GM12878 (cell line): ENCODE measurements around the gene APBA3. TPM values are rescaled to one million over a fixed set of nuclear protein-coding genes. Genes with fewer than 3 reads are reported as not detected.

Source experiments
- ASH2L ChIP-seq: fragments of 300-600, 200-600 bp; sonication (generic); IDR thresholded peaks from 2 replicates; pipeline ENCODE4 v1.6.1; 2017; ENCODE audit warnings: low read depth, mild to moderate bottlenecking, borderline replicate concordance
- EP300 ChIP-seq, 2 experiments: fragments of 150-350 bp in 1 of 2; IDR thresholded peaks; 2 replicates each; pipeline ENCODE4 v1.6.1; 2011 to 2012; ENCODE audit warnings: low read depth in 2 of 2, low read length in 2 of 2, borderline replicate concordance in 1 of 2, improper control_type of control experiment in 1 of 2, inconsistent platforms in 1 of 2; ENCODE audit not compliant: control insufficient read depth in 1 of 2
- IKZF2 ChIP-seq, 2 experiments: fragments of 450-650 bp; IDR thresholded peaks; 2 replicates each; pipeline ENCODE4 v1.6.1; 2017; ENCODE audit warnings: mild to moderate bottlenecking in 2 of 2, moderate library complexity in 2 of 2
- MTA2 ChIP-seq: fragments of 450-650 bp; IDR thresholded peaks from 2 replicates; pipeline ENCODE4 v1.6.1; 2016; ENCODE audit warnings: low read depth, mild to moderate bottlenecking, moderate library complexity
- PAX8 ChIP-seq: fragments of 450-650 bp; IDR thresholded peaks from 2 replicates; pipeline ENCODE4 v1.6.1; 2017; ENCODE audit warnings: mild to moderate bottlenecking, moderate library complexity
- RCOR1 ChIP-seq: conservative IDR thresholded peaks from 2 replicates; pipeline ENCODE4 v1.6.1; 2012; ENCODE audit warnings: low read depth, low read length, improper control_type of control experiment
- SIX5 ChIP-seq: IDR thresholded peaks from 2 replicates; pipeline ENCODE4 v1.6.1; 2011; ENCODE audit warnings: mild to moderate bottlenecking, low read depth, low read length, moderate library complexity; ENCODE audit not compliant: severe bottlenecking
- SMAD1 ChIP-seq: fragments of 450-650 bp; IDR thresholded peaks from 2 replicates; pipeline ENCODE4 v1.6.1; 2018; ENCODE audit warnings: mild to moderate bottlenecking, low read depth; ENCODE audit not compliant: partially characterized antibody
- SMC3 ChIP-seq: IDR thresholded peaks from 2 replicates; pipeline ENCODE4 v1.6.1; 2011; ENCODE audit warnings: low read length, improper control_type of control experiment, borderline replicate concordance
- ZNF622 ChIP-seq: fragments of 450-650 bp; IDR thresholded peaks from 2 replicates; pipeline ENCODE4 v1.6.1; 2017; ENCODE audit warnings: mild to moderate bottlenecking, inconsistent platforms
- ZSCAN29 ChIP-seq: fragments of 450-650 bp; IDR thresholded peaks from 2 replicates; pipeline ENCODE4 v1.6.1; 2017; ENCODE audit warnings: mild to moderate bottlenecking, moderate library complexity
- ZZZ3 ChIP-seq: IDR thresholded peaks from 2 replicates; pipeline ENCODE4 v1.6.1; 2011; ENCODE audit warnings: low read depth; ENCODE audit not compliant: control insufficient read depth, insufficient read length
- polyA plus RNA-seq, 11 experiments: library from polyadenylated mRNA; depleted of rRNA in 4 of 11; unstranded in 6 of 11; stranded (reverse) in 5 of 11; fragments of >200 nt; fragmentation: Nextera tagmentation in 4 of 11; fragmentation: Illumina TruSeq in 1 of 11; extraction: Ambion mirVana in 4 of 11; extraction: Trizol in 1 of 11; gene quantifications; 1 replicate in 1 of 11; 2 replicates in 10 of 11; pipeline versions ENCODE4 v1.2.1 to v1.2.3, GENCODE V29; 2011 to 2016; ENCODE audit warnings: inconsistent platforms in 2 of 11, missing spikeins in 2 of 11, low read depth in 1 of 11
- total RNA-seq, 4 experiments: library from RNA; depleted of rRNA in 3 of 4; stranded (reverse); fragments of >200 nt in 3 of 4; fragmentation: Illumina TruSeq in 1 of 4; extraction: Trizol in 1 of 4; gene quantifications; 2 replicates each; pipeline versions ENCODE4 v1.2.1 to v1.2.3, GENCODE V29; 2013 to 2021
- TF ChIP-seq, protein P1 (sequence below): fragments of 450-650 bp; formaldehyde crosslinking; IDR thresholded peaks from 2 replicates; pipeline ENCODE4 v1.4.0; 2020; ENCODE audit warnings: mild to moderate bottlenecking, moderate library complexity
- TF ChIP-seq, protein P2 (sequence below): IDR thresholded peaks from 2 replicates; pipeline ENCODE4 v1.6.1; 2011; ENCODE audit warnings: borderline replicate concordance, low read depth, mild to moderate bottlenecking, moderate library complexity, low read length; ENCODE audit not compliant: insufficient read depth, poor library complexity, severe bottlenecking
- TF ChIP-seq, protein P3 (sequence below): fragments of 450-650 bp; IDR thresholded peaks from 2 replicates; pipeline ENCODE4 v1.6.1; 2017; ENCODE audit warnings: mild to moderate bottlenecking, low read depth, inconsistent platforms; ENCODE audit not compliant: poor library complexity, severe bottlenecking
- TF ChIP-seq, protein P4 (sequence below): fragments of 450-650 bp; IDR thresholded peaks from 2 replicates; pipeline ENCODE4 v1.6.1; 2017; ENCODE audit warnings: antibody characterized with exemption, mild to moderate bottlenecking, moderate library complexity

APBA3 gene
- total and polyA plus RNA-seq, 10 of the 15 experiments (the other 5 are each of a cell fraction or from before 2014, with no cell fraction given) = 0.31 to 36.4 (median 18.3) TPM

DNA sequence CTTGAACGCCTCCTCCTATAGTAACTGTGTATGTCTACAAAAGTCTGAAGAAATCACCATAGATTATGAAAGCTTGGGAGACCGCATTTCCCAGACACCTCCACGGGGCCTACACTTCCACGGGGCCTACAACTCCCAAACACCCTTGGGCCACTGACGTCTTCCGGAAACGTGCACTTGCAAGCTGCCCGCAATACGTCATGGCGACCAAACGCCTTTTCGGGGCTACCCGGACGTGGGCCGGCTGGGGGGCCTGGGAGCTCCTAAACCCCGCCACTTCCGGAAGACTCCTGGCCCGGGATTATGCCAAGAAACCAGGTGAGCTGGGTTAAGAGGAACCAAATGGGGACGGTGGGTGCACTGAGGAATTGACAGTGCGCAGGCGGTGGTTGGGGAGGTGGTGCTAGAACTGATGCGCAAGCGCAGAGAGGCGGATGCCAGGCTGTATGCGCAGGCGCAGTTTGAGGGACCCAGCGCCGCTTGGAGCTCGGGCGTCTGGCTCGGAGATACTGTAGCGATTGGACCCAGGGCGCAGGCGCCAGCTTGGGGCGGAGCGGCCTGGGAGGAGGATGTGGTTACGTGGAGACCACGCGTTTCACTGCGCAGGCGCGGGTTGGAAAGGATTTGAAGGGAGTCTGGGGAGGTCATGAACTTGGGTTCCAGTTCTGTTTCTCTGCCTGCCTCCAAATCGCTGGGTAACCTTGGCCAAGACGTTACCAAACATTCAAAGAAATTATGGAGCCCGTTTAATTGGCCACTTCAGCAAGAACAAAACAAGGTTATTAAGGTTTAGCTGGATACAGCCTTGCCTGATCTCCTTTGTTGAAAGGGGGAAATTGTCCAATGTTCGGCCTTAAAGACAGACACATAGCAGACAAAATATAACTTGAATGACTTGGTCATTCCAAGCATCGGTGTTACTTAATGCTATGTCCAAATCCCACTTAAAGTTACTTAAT is 1.3 kb upstream of the APBA3 start, which contains the start of gene MRPL54 (continued):
- peak; percentile 83 for TF ChIP-seq SIX5
- TF ChIP-seq IKZF2 (IDR thresholded peaks at IDR 0.05) = 0 out of 4 replicates have a peak, but pooled peaks of 1 of the 2 experiments have one; percentile 21
- TF ChIP-seq EP300 (IDR thresholded peaks at IDR 0.05; ENCODE audit: borderline replicate concordance in 1 of 2, control insufficient read depth in 1 of 2, low read depth in 2 of 2, low read length in 2 of 2) = no peak
- no peak for TF ChIP-seq ASH2L
- TF ChIP-seq ZSCAN29 = no peak
- TF ChIP-seq, protein P1, sequence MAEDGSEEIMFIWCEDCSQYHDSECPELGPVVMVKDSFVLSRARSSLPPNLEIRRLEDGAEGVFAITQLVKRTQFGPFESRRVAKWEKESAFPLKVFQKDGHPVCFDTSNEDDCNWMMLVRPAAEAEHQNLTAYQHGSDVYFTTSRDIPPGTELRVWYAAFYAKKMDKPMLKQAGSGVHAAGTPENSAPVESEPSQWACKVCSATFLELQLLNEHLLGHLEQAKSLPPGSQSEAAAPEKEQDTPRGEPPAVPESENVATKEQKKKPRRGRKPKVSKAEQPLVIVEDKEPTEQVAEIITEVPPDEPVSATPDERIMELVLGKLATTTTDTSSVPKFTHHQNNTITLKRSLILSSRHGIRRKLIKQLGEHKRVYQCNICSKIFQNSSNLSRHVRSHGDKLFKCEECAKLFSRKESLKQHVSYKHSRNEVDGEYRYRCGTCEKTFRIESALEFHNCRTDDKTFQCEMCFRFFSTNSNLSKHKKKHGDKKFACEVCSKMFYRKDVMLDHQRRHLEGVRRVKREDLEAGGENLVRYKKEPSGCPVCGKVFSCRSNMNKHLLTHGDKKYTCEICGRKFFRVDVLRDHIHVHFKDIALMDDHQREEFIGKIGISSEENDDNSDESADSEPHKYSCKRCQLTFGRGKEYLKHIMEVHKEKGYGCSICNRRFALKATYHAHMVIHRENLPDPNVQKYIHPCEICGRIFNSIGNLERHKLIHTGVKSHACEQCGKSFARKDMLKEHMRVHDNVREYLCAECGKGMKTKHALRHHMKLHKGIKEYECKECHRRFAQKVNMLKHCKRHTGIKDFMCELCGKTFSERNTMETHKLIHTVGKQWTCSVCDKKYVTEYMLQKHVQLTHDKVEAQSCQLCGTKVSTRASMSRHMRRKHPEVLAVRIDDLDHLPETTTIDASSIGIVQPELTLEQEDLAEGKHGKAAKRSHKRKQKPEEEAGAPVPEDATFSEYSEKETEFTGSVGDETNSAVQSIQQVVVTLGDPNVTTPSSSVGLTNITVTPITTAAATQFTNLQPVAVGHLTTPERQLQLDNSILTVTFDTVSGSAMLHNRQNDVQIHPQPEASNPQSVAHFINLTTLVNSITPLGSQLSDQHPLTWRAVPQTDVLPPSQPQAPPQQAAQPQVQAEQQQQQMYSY (CRISPR knock-in tag) = no peak
- peak; percentile 34 for TF ChIP-seq SMAD1
- no peak for TF ChIP-seq MTA2
- no peak for TF ChIP-seq SMC3
- no peak for TF ChIP-seq ZNF622
- TF ChIP-seq ZZZ3 = no peak
- TF ChIP-seq, protein P2, sequence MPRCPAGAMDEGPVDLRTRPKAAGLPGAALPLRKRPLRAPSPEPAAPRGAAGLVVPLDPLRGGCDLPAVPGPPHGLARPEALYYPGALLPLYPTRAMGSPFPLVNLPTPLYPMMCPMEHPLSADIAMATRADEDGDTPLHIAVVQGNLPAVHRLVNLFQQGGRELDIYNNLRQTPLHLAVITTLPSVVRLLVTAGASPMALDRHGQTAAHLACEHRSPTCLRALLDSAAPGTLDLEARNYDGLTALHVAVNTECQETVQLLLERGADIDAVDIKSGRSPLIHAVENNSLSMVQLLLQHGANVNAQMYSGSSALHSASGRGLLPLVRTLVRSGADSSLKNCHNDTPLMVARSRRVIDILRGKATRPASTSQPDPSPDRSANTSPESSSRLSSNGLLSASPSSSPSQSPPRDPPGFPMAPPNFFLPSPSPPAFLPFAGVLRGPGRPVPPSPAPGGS = no peak
- no peak for TF ChIP-seq RCOR1
- TF ChIP-seq, protein P3, sequence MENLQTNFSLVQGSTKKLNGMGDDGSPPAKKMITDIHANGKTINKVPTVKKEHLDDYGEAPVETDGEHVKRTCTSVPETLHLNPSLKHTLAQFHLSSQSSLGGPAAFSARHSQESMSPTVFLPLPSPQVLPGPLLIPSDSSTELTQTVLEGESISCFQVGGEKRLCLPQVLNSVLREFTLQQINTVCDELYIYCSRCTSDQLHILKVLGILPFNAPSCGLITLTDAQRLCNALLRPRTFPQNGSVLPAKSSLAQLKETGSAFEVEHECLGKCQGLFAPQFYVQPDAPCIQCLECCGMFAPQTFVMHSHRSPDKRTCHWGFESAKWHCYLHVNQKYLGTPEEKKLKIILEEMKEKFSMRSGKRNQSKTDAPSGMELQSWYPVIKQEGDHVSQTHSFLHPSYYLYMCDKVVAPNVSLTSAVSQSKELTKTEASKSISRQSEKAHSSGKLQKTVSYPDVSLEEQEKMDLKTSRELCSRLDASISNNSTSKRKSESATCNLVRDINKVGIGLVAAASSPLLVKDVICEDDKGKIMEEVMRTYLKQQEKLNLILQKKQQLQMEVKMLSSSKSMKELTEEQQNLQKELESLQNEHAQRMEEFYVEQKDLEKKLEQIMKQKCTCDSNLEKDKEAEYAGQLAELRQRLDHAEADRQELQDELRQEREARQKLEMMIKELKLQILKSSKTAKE = peak; percentile 13
- no peak for TF ChIP-seq PAX8
- TF ChIP-seq, protein P4, sequence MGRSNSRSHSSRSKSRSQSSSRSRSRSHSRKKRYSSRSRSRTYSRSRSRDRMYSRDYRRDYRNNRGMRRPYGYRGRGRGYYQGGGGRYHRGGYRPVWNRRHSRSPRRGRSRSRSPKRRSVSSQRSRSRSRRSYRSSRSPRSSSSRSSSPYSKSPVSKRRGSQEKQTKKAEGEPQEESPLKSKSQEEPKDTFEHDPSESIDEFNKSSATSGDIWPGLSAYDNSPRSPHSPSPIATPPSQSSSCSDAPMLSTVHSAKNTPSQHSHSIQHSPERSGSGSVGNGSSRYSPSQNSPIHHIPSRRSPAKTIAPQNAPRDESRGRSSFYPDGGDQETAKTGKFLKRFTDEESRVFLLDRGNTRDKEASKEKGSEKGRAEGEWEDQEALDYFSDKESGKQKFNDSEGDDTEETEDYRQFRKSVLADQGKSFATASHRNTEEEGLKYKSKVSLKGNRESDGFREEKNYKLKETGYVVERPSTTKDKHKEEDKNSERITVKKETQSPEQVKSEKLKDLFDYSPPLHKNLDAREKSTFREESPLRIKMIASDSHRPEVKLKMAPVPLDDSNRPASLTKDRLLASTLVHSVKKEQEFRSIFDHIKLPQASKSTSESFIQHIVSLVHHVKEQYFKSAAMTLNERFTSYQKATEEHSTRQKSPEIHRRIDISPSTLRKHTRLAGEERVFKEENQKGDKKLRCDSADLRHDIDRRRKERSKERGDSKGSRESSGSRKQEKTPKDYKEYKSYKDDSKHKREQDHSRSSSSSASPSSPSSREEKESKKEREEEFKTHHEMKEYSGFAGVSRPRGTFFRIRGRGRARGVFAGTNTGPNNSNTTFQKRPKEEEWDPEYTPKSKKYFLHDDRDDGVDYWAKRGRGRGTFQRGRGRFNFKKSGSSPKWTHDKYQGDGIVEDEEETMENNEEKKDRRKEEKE = no peak
